A673 (cell line): Measurements from ENCODE around the gene DARS2. TPM values are rescaled to one million over a fixed set of nuclear protein-coding genes. Genes with fewer than 3 reads are reported as not detected.

Source experiments
- BruUV-seq: library from RNA; stranded (reverse); fragments of 400-500 nt; replicated peaks from 2 replicates; lab custom pipeline; 2021; lab: Mats Ljungman, UMichigan
- CTCF ChIA-PET: fragments of 300-600 bp; sonication (Branson Sonifier 250); formaldehyde crosslinking; loops from one replicate; lab custom pipeline; 2022; ENCODE audit warnings: antibody characterized with exemption; lab: Charles Lee
- POLR2A ChIA-PET: fragments of 300-600 bp; sonication (Branson Sonifier 250); formaldehyde crosslinking; loops from one replicate; lab custom pipeline; 2022; ENCODE audit warnings: antibody characterized with exemption; ENCODE audit not compliant: low non-redundant PET; lab: Charles Lee
- DNase-seq: peaks from one replicate; pipeline ENCODE4 v3.0.0-alpha.2; 2015; ENCODE audit warnings: low spot score
- H3K27ac ChIP-seq: fragments of 200-600 bp; sonication (generic); 2 replicates; pipeline ENCODE4 v1.5.1; 2016; ENCODE audit warnings: mixed run types, low read depth, mild to moderate bottlenecking, mixed read lengths, antibody characterized with exemption, low read length; ENCODE audit not compliant: poor library complexity, severe bottlenecking
- H3K27me3 ChIP-seq: fragments of 200-600 bp; sonication (generic); replicated peaks from 2 replicates; pipeline ENCODE4 v1.6.1; 2017; ENCODE audit warnings: mixed run types, low read depth, mild to moderate bottlenecking, mixed read lengths, antibody characterized with exemption, low read length; ENCODE audit not compliant: insufficient read depth, poor library complexity
- H3K36me3 ChIP-seq: fragments of 200-600 bp; sonication (generic); 2 replicates; pipeline ENCODE4 v1.6.1; 2016; ENCODE audit warnings: mixed run types, mild to moderate bottlenecking, mixed read lengths, antibody characterized with exemption, low read length; ENCODE audit not compliant: insufficient read depth, poor library complexity, severe bottlenecking
- H3K4me1 ChIP-seq: fragments of 200-600 bp; sonication (generic); 2 replicates; pipeline ENCODE4 v1.6.1; 2017; ENCODE audit warnings: mixed run types, mild to moderate bottlenecking, mixed read lengths, antibody characterized with exemption, low read length; ENCODE audit not compliant: insufficient read depth, poor library complexity, severe bottlenecking
- H3K4me3 ChIP-seq: fragments of 200-600 bp; sonication (generic); 2 replicates; pipeline ENCODE4 v1.5.1; 2016; ENCODE audit warnings: low read depth, mixed run types, mild to moderate bottlenecking, mixed read lengths, low read length; ENCODE audit not compliant: poor library complexity, severe bottlenecking
- H3K9me3 ChIP-seq: fragments of 200-600 bp; sonication (generic); 2 replicates; pipeline ENCODE4 v1.6.1; 2016; ENCODE audit warnings: mixed run types, low read depth, mild to moderate bottlenecking, mixed read lengths, antibody characterized with exemption, low read length; ENCODE audit not compliant: poor library complexity, severe bottlenecking
- CTCF ChIP-seq: fragments of 300-800, 200-600 bp; sonication (generic); conservative IDR thresholded peaks from 2 replicates; pipeline ENCODE4 v1.5.1; 2017; ENCODE audit warnings: low read depth, mild to moderate bottlenecking, antibody characterized with exemption, low read length, moderate library complexity, mixed read lengths
- EZH2 ChIP-seq: fragments of 200-600 bp; sonication (generic); IDR thresholded peaks from 2 replicates; pipeline ENCODE4 v1.6.1; 2017; ENCODE audit warnings: borderline replicate concordance, low read depth, mild to moderate bottlenecking, mixed read lengths, antibody characterized with exemption, low read length; ENCODE audit not compliant: poor library complexity, severe bottlenecking
- intact Hi-C: fragments of 100-400 bp; cut with micrococcal nuclease; formaldehyde crosslinking; loops from one replicate; pipeline ENCODE4 v1.10.0; 2022; ENCODE audit not compliant: unreplicated experiment
- total RNA-seq: library from RNA; stranded (reverse); gene quantifications from 2 replicates; pipeline ENCODE4 v1.2.3, GENCODE V29; 2021

DARS2 gene
- total RNA-seq, 1 experiment from 2014 or later, result 41.6 TPM

- ChIA-PET POLR2A (no interaction called here), CTCF (no interaction called here)
- intact Hi-C loops, result no loop called here
- H3K9me3 ChIP-seq, result no peaks in the 10 kb centered on the region
- no peak overlapping the region for H3K27ac ChIP-seq
- H3K4me1 ChIP-seq, result no peaks in the 10 kb centered on the region
- H3K27me3 ChIP-seq, result no peaks in the 10 kb centered on the region
- TF ChIP-seq CTCF (no peak), EZH2 (no peak)
- DNase-seq, result no peak
- no peaks in the 10 kb centered on the region for H3K36me3 ChIP-seq
- no peak overlapping the region for H3K4me3 ChIP-seq
- BruUV-seq, result no TSS peak
Measured at GRCh38 chr1:173900992-173901391, 76.5 kb downstream of the DARS2 start.

GRCh38 chr1:173903827-173904531 lies 79.5 kb downstream of the DARS2 start:
- no peaks in the 10 kb centered on the region for H3K36me3 ChIP-seq
- DNase-seq, result no peak
- no peak overlapping the region for H3K4me3 ChIP-seq
- ChIA-PET POLR2A (no interaction called here), CTCF (no interaction called here)
- TF ChIP-seq EZH2, result no peak
- no peak for TF ChIP-seq CTCF
- H3K9me3 ChIP-seq, result no peaks in the 10 kb centered on the region
- no peaks in the 10 kb centered on the region for H3K4me1 ChIP-seq
- no TSS peak for BruUV-seq
- intact Hi-C loops, result no loop called here
- no peak overlapping the region for H3K27ac ChIP-seq
- H3K27me3 ChIP-seq, result no peaks in the 10 kb centered on the region

Other genes starting within 250 kb of the DARS2 start
- gene SLC9C2, start 221.6 kb upstream of the DARS2 start, total RNA-seq, result not detected in 2 replicates
- not detected in 2 replicates for gene TEX50, start 189.3 kb upstream of the DARS2 start, total RNA-seq
- gene ANKRD45, start 154.8 kb upstream of the DARS2 start, total RNA-seq, result 0.73 and 0.98 TPM in 2 replicates
- 17.7 and 18.4 TPM in 2 replicates for gene KLHL20, start 109.7 kb upstream of the DARS2 start, total RNA-seq
- gene CENPL, start 210 bp downstream of the DARS2 start, total RNA-seq, result 34.3 and 35.7 TPM in 2 replicates
- 479 and 503 TPM in 2 replicates for gene GAS5, start 43.3 kb downstream of the DARS2 start, total RNA-seq
- gene ZBTB37, start 43.7 kb downstream of the DARS2 start, total RNA-seq, result 15.8 and 17.2 TPM in 2 replicates
- not detected in 2 replicates for gene SERPINC1, start 92.7 kb downstream of the DARS2 start, total RNA-seq
- gene RC3H1, start 197.7 kb downstream of the DARS2 start, total RNA-seq, result 27.2 and 28.0 TPM in 2 replicates